Gastrocnemius medialis (tissue), 4 donors: ENCODE results near the gene PNPLA6. TPM values are rescaled to one million over a fixed set of nuclear protein-coding genes. Genes with fewer than 3 reads are reported as not detected.
"Not testable (repeated sequence)": the region's sequence is repeated elsewhere in the genome, so short reads cannot be mapped to it uniquely, and the experiment has no call there.

ENCODE experiments used
- ATAC-seq, 2 donors: fragments of 150-250 bp; one replicate each; pipeline ENCODE4 v1.9.1; 2016
- DNase-seq, 2 donors: peaks; one replicate each; pipeline ENCODE4 v3.0.0-alpha.2; 2019
- H3K27ac ChIP-seq, 4 donors: fragments of 200-600 bp; sonication (generic); 1 replicate in 1 of 4; 2 replicates in 3 of 4; pipeline ENCODE4 v1.5.1; 2016 to 2018; ENCODE audit warnings: mild to moderate bottlenecking in 2 of 4, moderate library complexity in 1 of 4
- H3K27me3 ChIP-seq, 3 donors: fragments of 200-600 bp; sonication (generic) in 2 of 3; 1 replicate in 1 of 3; 2 replicates in 2 of 3; pipeline versions ENCODE4 v1.5.1 to v1.6.0; 2016 to 2019; ENCODE audit warnings: mild to moderate bottlenecking in 1 of 3, moderate library complexity in 1 of 3
- H3K36me3 ChIP-seq, 2 donors: fragments of 200-600 bp; sonication (generic) in 1 of 2; one replicate each; pipeline ENCODE4 v1.5.1; 2017 to 2018
- H3K4me1 ChIP-seq, 2 donors: fragments of 200-600 bp; sonication (generic) in 1 of 2; one replicate each; pipeline ENCODE4 v1.5.1; 2016 to 2017; ENCODE audit warnings: mild to moderate bottlenecking in 2 of 2
- H3K4me3 ChIP-seq, 4 donors: fragments of 200-600 bp; sonication (generic) in 3 of 4; 1 replicate in 1 of 4; 2 replicates in 3 of 4; pipeline ENCODE4 v1.5.1; 2016 to 2019; ENCODE audit warnings: mild to moderate bottlenecking in 2 of 4
- H3K9me3 ChIP-seq, 3 donors: fragments of 200-600 bp; sonication (generic) in 2 of 3; 1 replicate in 1 of 3; 2 replicates in 2 of 3; pipeline ENCODE4 v1.5.1; 2016 to 2019
- CTCF ChIP-seq, 5 experiments: fragments of 450-650 bp in 3 of 5; fragments of 200-600 bp in 2 of 5; sonication (generic) in 2 of 5; IDR thresholded peaks in 4 of 5; conservative IDR thresholded peaks in 1 of 5; 1 replicate in 4 of 5; 2 replicates in 1 of 5; pipeline ENCODE4 v1.5.1; 2016 to 2019; ENCODE audit warnings: antibody characterized with exemption in 5 of 5, mild to moderate bottlenecking in 3 of 5, moderate library complexity in 3 of 5
- POLR2A ChIP-seq, 2 donors: fragments of 450-650 bp; IDR thresholded peaks; one replicate each; pipeline ENCODE4 v1.6.1; 2017; ENCODE audit warnings: antibody characterized with exemption in 2 of 2, mild to moderate bottlenecking in 2 of 2, moderate library complexity in 2 of 2
- in situ Hi-C, 4 donors: fragments of 200-750 bp; cut with MboI; loops; one replicate each; pipeline versions ENCODE4 v1.15.0 to v1.8.0; 2017; ENCODE audit warnings: low sequenced_read_pairs in 4 of 4
- intact Hi-C: fragments of 100-400 bp; cut with DNase I; formaldehyde crosslinking; loops from one replicate; pipeline ENCODE4 v1.15.1; 2023; ENCODE audit warnings: low total_unique reads
- total RNA-seq, 4 donors: library from RNA; depleted of rRNA; stranded (reverse); fragments of >200 nt; gene quantifications; one replicate each; pipeline versions ENCODE4 v1.1.0 to v1.2.3, GENCODE V29; 2016

Gene PNPLA6
- total RNA-seq, 4 donors from 2014 or later = 61.4 to 101 (median 75.1) TPM

- in situ Hi-C loops = loop anchor here in 1 of 4 donors (25.0 kb wide), 1 partner anchor 147 kb away; no protein-coding TSS in a partner anchor
- Histone ChIP-seq H3K4me3 (peak overlapping the region; percentile 88 to 92 (median 90)), H3K27me3 (no peaks in the 10 kb centered on the region), H3K27ac (peak overlapping the region; percentile 86 to 90 (median 88)), H3K36me3 (peaks cover 0 to 32% of the 10 kb centered on the region in 2 donors), H3K4me1 (peaks cover 15 to 23% of the 10 kb centered on the region in 2 donors), H3K9me3 (no peaks in the 10 kb centered on the region)
- ATAC-seq = peak; percentile 34 to 53
- TF ChIP-seq CTCF (IDR thresholded peaks at IDR 0.05 in 4 of 5, conservative IDR thresholded peaks at IDR 0.05 in 1 of 5) (no peak), POLR2A (IDR thresholded peaks at IDR 0.05) (no peak)
- DNase-seq = no peak
- intact Hi-C loops = loop anchor here (1.0 to 2.0 kb wide), 6 partner anchors 12 to 795 kb away; partner anchors contain the start of genes MCOLN1, PET100, TRIP10 and XAB2
Measured at GRCh38 chr19:7534531-7535046, 928 bp upstream of the PNPLA6 start.

- Histone ChIP-seq H3K27ac (peak overlapping the region; percentile 86 to 90 (median 88)), H3K4me3 (peak overlapping the region; percentile 88 to 92 (median 90)), H3K36me3 (peaks cover 0 to 32% of the 10 kb centered on the region in 2 donors), H3K9me3 (no peaks in the 10 kb centered on the region), H3K27me3 (no peaks in the 10 kb centered on the region), H3K4me1 (peaks cover 15 to 23% of the 10 kb centered on the region in 2 donors)
- no peak for ATAC-seq
- in situ Hi-C loops = loop anchor here in 1 of 4 donors (25.0 kb wide), 1 partner anchor 149 kb away; no protein-coding TSS in a partner anchor
- intact Hi-C loops = loop anchor here (1.0 to 2.0 kb wide), 2 partner anchors 15 to 19 kb away; partner anchors contain the start of gene ZNF358
- TF ChIP-seq POLR2A (IDR thresholded peaks at IDR 0.05) (no peak), CTCF (IDR thresholded peaks at IDR 0.05 in 4 of 5, conservative IDR thresholded peaks at IDR 0.05 in 1 of 5) (no peak)
- DNase-seq = no peak
Measured at GRCh38 chr19:7535998-7536695, 630 bp downstream of the PNPLA6 start.

GRCh38 chr19:7538990-7539389 is 3.5 kb downstream of the PNPLA6 start:
- intact Hi-C loops = not testable (repeated sequence)

GRCh38 chr19:7539827-7540425 is 4.4 kb downstream of the PNPLA6 start:
- no peak for TF ChIP-seq POLR2A (IDR thresholded peaks at IDR 0.05)
- no peak for TF ChIP-seq CTCF (IDR thresholded peaks at IDR 0.05 in 4 of 5, conservative IDR thresholded peaks at IDR 0.05 in 1 of 5)
- DNase-seq (no peak), ATAC-seq (no peak)
- peaks cover 7 to 12% of the 10 kb centered on the region in 2 donors for H3K4me1 ChIP-seq
- H3K27me3 ChIP-seq = no peaks in the 10 kb centered on the region
- H3K36me3 ChIP-seq = peaks cover 0 to 55% of the 10 kb centered on the region in 2 donors
- H3K4me3 ChIP-seq = no peak overlapping the region
- in situ Hi-C loops = loop anchor here in 1 of 4 donors (25.0 kb wide), 1 partner anchor 153 kb away; no protein-coding TSS in a partner anchor
- H3K9me3 ChIP-seq = no peaks in the 10 kb centered on the region
- no peak overlapping the region for H3K27ac ChIP-seq
- intact Hi-C loops = no loop called here

More at GRCh38 chr19:7538990-7539389, 3.5 kb downstream of the PNPLA6 start:
- not testable (repeated sequence) for H3K27me3 ChIP-seq, H3K4me3 ChIP-seq, H3K9me3 ChIP-seq, ATAC-seq, DNase-seq, H3K27ac ChIP-seq
- in situ Hi-C loops = loop anchor here in 1 of 4 donors (25.0 kb wide), 1 partner anchor 152 kb away; no protein-coding TSS in a partner anchor
- Histone ChIP-seq H3K4me1 (peaks cover 7 to 15% of the 10 kb centered on the region in 2 donors), H3K36me3 (peaks cover 0 to 55% of the 10 kb centered on the region in 2 donors)
